HG03442 (cell line): ENCODE results near the gene BORCS6.
"Not testable (repeated sequence)": the region's sequence is repeated elsewhere in the genome, so short reads cannot be mapped to it uniquely, and the experiment has no call there.

Experiments
- ATAC-seq: cut with Tn5 transposase; IDR thresholded peaks from one replicate; pipeline ENCODE4 v1.9.1; 2021; ENCODE audit warnings: mild to moderate bottlenecking, moderate library complexity; ENCODE audit not compliant: unreplicated experiment

Gene BORCS6

GRCh38 chr17:8189711-8190477 is at the start of gene BORCS6:
Gene BORCS6 (minus strand): TSS chr17:8190180. CDS start chr17:8190140, 40 bp downstream.
- ATAC-seq, result peak; percentile 42

- no peak for ATAC-seq
Measured at GRCh38 chr17:8237886-8238285, 47.9 kb upstream of the BORCS6 start.

- no peak for ATAC-seq
Measured at GRCh38 chr17:8237175-8237574, 47.2 kb upstream of the BORCS6 start.

GRCh38 chr17:8235676-8236075 is 45.7 kb upstream of the BORCS6 start:
- ATAC-seq, result no peak

- ATAC-seq, result no peak
Measured at GRCh38 chr17:8234361-8235270, 44.6 kb upstream of the BORCS6 start.

- no peak for ATAC-seq
Measured at GRCh38 chr17:8231701-8232100, 41.7 kb upstream of the BORCS6 start.

- no peak for ATAC-seq
Measured at GRCh38 chr17:8227238-8227581, 37.2 kb upstream of the BORCS6 start.

GRCh38 chr17:8226536-8227237 is 36.7 kb upstream of the BORCS6 start:
- ATAC-seq, result no peak

GRCh38 chr17:8225813-8226535 is 36.0 kb upstream of the BORCS6 start:
- ATAC-seq, result no peak

GRCh38 chr17:8224891-8225812 is 35.2 kb upstream of the BORCS6 start:
- ATAC-seq, result no peak

- ATAC-seq, result no peak
Measured at GRCh38 chr17:8223356-8224126, 33.6 kb upstream of the BORCS6 start.

- peak; percentile 31 for ATAC-seq
Measured at GRCh38 chr17:8222630-8223355, 32.8 kb upstream of the BORCS6 start.

- peak; percentile 21 for ATAC-seq
Measured at GRCh38 chr17:8222380-8222629, 32.3 kb upstream of the BORCS6 start.

- ATAC-seq, result peak; percentile 35
Measured at GRCh38 chr17:8221663-8222379, 31.8 kb upstream of the BORCS6 start.

GRCh38 chr17:8220783-8221662 is 31.0 kb upstream of the BORCS6 start:
- no peak for ATAC-seq

- ATAC-seq, result not testable (repeated sequence)
Measured at GRCh38 chr17:8214000-8214399, 24.0 kb upstream of the BORCS6 start.
